ENCODE measurements around the gene FOXP1.
A peak's percentile ranks its signal among the peaks of the same experiment; 100 is the strongest.

FOXP1 gene

GRCh38 chr3:71132995-71133730 lies 450.4 kb downstream of the FOXP1 start:
- peak overlapping the region; percentile 86 for H3K4me3 ChIP-seq (ENCODE audit: low read length)
- H3K4me2 ChIP-seq (ENCODE audit: low read length) = peak overlapping the region; percentile 91
- peaks cover 17% of the 10 kb centered on the region for H3K36me3 ChIP-seq (replicated peaks; ENCODE audit: low read depth, low read length)
- H3K4me1 ChIP-seq (ENCODE audit: low read length) = peaks cover 72% of the 10 kb centered on the region
- H3K79me2 ChIP-seq (ENCODE audit: low read length) = peaks cover 64% of the 10 kb centered on the region
- H3K27ac ChIP-seq (ENCODE audit: low read length) = peak overlapping the region; percentile 95
- peak overlapping the region; percentile 98 for H3K9ac ChIP-seq (ENCODE audit: low read length)
- H3K9me3 ChIP-seq (ENCODE audit: insufficient read depth, low read length) = no peaks in the 10 kb centered on the region
- no peaks in the 10 kb centered on the region for H3K27me3 ChIP-seq (ENCODE audit: low read depth, low read length)
- peak overlapping the region; percentile 31; the same call in 1 of the 2 replicates for H2AFZ ChIP-seq (ENCODE audit: low read depth, low read length)
- TF ChIP-seq EZH2phosphoT487 (IDR thresholded peaks at IDR 0.05; ENCODE audit: low read depth) = no peak
- TF ChIP-seq, protein P1, sequence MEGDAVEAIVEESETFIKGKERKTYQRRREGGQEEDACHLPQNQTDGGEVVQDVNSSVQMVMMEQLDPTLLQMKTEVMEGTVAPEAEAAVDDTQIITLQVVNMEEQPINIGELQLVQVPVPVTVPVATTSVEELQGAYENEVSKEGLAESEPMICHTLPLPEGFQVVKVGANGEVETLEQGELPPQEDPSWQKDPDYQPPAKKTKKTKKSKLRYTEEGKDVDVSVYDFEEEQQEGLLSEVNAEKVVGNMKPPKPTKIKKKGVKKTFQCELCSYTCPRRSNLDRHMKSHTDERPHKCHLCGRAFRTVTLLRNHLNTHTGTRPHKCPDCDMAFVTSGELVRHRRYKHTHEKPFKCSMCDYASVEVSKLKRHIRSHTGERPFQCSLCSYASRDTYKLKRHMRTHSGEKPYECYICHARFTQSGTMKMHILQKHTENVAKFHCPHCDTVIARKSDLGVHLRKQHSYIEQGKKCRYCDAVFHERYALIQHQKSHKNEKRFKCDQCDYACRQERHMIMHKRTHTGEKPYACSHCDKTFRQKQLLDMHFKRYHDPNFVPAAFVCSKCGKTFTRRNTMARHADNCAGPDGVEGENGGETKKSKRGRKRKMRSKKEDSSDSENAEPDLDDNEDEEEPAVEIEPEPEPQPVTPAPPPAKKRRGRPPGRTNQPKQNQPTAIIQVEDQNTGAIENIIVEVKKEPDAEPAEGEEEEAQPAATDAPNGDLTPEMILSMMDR (IDR thresholded peaks at IDR 0.05; ENCODE audit: low read depth, low read length) = no peak
- no peaks in the 10 kb centered on the region for H4K20me1 ChIP-seq (ENCODE audit: insufficient read depth, low read length)

DNA sequence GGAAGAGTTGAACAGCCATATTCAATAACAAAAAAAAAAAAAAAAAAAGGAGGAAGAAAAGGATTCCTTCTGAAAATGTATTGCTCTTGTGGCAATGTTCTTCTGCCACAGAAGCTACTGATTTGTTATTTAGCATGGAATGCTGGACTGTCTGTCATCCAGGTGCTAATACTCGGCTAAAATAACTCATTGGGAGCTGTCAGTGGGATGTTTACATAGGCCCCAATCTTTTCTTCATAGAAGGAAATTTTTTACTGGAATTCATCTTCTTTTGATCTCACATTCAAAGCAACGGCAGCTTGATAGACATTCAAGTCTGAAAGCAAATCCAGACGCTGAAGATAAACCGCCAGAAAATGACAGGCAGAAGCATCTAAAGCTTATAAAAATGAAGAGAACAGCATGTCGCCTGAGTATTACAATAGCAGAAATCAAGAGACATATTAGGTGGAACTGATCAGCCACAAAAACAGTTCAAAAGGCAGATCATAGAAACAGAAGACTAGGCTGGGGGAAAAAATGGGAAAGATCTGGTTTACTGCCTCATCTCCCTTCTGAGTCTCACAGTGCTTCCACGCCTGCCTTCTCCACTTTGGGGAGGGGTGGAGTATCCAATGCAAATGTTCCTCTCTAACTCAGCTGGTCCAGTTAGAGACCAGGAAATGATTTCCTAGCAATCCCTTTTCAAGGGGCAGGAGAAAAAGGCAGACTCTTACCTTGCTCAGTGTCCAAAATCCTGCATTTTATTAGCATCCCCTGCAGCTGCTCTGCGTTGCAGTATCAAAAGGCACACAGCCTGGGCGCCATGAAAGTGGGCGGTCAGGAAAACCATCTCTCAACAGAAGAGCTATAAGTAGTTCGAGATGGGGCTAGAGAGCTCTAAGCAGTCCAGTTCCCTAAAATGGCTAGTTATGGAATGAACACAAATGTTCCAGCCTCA lies 451.9 kb downstream of the FOXP1 start:
- Histone ChIP-seq H3K4me1 (ENCODE audit: low read length) (peaks cover 62% of the 10 kb centered on the region), H3K36me3 (replicated peaks; ENCODE audit: low read depth, low read length) (peaks cover 17% of the 10 kb centered on the region), H3K4me2 (ENCODE audit: low read length) (peak overlapping the region; percentile 91), H2AFZ (ENCODE audit: low read depth, low read length) (0 out of 2 replicates have a peak overlapping the region, but pooled peaks have one; percentile 2), H3K9me3 (ENCODE audit: insufficient read depth, low read length) (no peaks in the 10 kb centered on the region), H3K9ac (ENCODE audit: low read length) (peak overlapping the region; percentile 98), H3K27me3 (ENCODE audit: low read depth, low read length) (no peaks in the 10 kb centered on the region), H4K20me1 (ENCODE audit: insufficient read depth, low read length) (no peaks in the 10 kb centered on the region), H3K27ac (ENCODE audit: low read length) (peak overlapping the region; percentile 95), H3K4me3 (ENCODE audit: low read length) (peak overlapping the region; percentile 86), H3K79me2 (ENCODE audit: low read length) (peaks cover 80% of the 10 kb centered on the region)
- no peak for TF ChIP-seq EZH2phosphoT487 (IDR thresholded peaks at IDR 0.05; ENCODE audit: low read depth)
- TF ChIP-seq, protein P1 (IDR thresholded peaks at IDR 0.05; ENCODE audit: low read depth, low read length) = peak; percentile 6; the same call in 1 of the 2 replicates

DNA sequence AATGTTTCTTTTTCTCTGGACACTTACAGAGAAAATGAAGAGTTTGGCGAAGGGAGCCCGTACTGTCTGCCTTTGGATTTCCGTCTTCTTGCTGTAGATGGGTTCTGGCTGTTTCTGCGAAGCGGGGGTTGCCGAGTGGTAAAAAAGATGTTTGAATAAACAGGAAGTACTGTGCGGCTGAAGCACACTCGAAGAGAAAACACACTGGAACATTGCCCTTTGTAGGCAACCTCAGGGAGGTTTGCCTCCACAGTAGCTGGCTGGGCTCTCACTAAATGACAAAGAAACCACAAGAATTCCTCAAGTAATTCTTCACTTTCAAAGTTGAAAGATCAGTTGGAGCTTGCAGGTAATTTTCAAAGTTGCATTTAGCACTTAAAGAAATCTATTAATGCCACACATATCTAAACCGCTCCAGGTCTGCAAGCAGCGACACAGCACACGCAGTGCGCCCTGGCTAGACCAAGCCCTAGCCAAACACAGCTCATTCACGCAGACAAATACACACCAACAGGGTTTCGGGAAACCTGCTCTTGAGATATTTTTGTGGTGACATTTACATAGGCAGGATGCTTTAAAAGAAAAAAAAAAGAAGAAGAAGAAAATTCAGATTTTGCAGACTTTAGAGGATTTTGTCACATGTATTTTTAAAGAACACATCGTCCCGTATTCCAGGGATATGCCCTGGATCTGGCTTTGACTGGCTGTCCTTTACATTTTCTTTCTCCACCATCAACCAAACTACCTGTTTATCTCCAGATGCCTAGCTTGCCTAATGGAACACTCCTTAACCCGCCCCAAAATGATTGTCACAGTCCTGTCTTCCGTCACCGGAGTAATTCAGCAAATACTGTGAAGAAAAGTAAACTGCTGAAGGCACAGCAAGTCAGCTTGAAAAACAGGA lies 452.8 kb downstream of the FOXP1 start:
- H3K79me2 ChIP-seq (ENCODE audit: low read length) = peaks cover 89% of the 10 kb centered on the region
- peak overlapping the region; percentile 86 for H3K4me3 ChIP-seq (ENCODE audit: low read length)
- no peaks in the 10 kb centered on the region for H3K27me3 ChIP-seq (ENCODE audit: low read depth, low read length)
- H3K4me2 ChIP-seq (ENCODE audit: low read length) = peak overlapping the region; percentile 91
- TF ChIP-seq EZH2phosphoT487 (IDR thresholded peaks at IDR 0.05; ENCODE audit: low read depth) = no peak
- TF ChIP-seq, protein P1 (IDR thresholded peaks at IDR 0.05; ENCODE audit: low read depth, low read length) = no peak
- peaks cover 21% of the 10 kb centered on the region for H3K36me3 ChIP-seq (replicated peaks; ENCODE audit: low read depth, low read length)
- peak overlapping the region; percentile 98 for H3K9ac ChIP-seq (ENCODE audit: low read length)
- H3K4me1 ChIP-seq (ENCODE audit: low read length) = peaks cover 60% of the 10 kb centered on the region
- H3K9me3 ChIP-seq (ENCODE audit: insufficient read depth, low read length) = no peaks in the 10 kb centered on the region
- H3K27ac ChIP-seq (ENCODE audit: low read length) = peak overlapping the region; percentile 95
- H4K20me1 ChIP-seq (ENCODE audit: insufficient read depth, low read length) = no peaks in the 10 kb centered on the region; the same call in 1 of the 2 replicates
- H2AFZ ChIP-seq (ENCODE audit: low read depth, low read length) = no peak overlapping the region

Measured in OCI-LY3 (cell line).